ENCODE measurements around the gene RAB8A.
A peak's percentile ranks its signal among the peaks of the same experiment; 100 is the strongest.

RAB8A gene

DNA sequence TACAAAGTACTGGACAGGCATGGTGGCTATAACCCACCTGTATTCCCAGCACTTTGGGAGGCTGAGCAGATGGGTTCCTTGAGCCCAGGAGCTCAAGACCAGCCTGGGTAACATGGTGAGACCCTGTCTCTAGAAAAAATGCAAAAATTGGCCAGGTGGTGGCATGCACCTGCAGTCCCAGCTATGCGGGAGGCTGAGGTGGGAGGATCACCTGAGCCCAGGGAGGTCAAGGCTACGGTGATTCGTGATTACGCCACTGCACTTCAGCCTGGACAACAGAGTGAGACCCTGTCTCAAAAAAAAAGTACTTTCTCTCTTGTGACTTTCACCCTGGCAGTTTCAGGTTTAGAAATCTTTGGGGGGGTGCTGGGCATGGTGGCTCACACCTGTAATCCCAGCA lies 11.2 kb upstream of the RAB8A start:
- TF ChIP-seq, protein P1, sequence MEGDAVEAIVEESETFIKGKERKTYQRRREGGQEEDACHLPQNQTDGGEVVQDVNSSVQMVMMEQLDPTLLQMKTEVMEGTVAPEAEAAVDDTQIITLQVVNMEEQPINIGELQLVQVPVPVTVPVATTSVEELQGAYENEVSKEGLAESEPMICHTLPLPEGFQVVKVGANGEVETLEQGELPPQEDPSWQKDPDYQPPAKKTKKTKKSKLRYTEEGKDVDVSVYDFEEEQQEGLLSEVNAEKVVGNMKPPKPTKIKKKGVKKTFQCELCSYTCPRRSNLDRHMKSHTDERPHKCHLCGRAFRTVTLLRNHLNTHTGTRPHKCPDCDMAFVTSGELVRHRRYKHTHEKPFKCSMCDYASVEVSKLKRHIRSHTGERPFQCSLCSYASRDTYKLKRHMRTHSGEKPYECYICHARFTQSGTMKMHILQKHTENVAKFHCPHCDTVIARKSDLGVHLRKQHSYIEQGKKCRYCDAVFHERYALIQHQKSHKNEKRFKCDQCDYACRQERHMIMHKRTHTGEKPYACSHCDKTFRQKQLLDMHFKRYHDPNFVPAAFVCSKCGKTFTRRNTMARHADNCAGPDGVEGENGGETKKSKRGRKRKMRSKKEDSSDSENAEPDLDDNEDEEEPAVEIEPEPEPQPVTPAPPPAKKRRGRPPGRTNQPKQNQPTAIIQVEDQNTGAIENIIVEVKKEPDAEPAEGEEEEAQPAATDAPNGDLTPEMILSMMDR (conservative IDR thresholded peaks at IDR 0.05; ENCODE audit: low read depth, low read length), result no peak
- no peak for DNase-seq (ENCODE audit: low read depth)
- no peak overlapping the region for H3K4me3 ChIP-seq (ENCODE audit: low read length)

DNA sequence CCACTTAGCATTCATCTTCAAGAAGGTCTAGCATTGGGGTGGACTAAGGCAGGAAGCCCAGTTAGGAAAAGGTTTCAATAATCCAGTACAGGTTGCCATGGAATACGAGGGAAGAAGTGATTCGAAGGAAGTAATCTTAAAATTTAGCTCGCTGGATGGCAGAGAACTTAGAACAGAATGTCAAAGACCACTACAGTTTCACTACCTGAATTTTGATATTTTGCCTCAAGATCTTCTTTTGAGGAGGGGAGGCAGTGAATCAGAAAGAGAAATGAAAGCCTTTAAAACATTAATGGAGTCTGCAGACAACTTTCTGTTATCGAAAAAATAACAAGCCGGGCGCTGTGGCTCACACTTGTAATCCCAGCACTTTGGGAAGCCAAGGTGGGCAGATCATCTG lies 7.0 kb upstream of the RAB8A start:
- TF ChIP-seq, protein P1 (conservative IDR thresholded peaks at IDR 0.05; ENCODE audit: low read depth, low read length), result no peak
- no peak for DNase-seq (ENCODE audit: low read depth)
- no peak overlapping the region for H3K4me3 ChIP-seq (ENCODE audit: low read length)

DNA sequence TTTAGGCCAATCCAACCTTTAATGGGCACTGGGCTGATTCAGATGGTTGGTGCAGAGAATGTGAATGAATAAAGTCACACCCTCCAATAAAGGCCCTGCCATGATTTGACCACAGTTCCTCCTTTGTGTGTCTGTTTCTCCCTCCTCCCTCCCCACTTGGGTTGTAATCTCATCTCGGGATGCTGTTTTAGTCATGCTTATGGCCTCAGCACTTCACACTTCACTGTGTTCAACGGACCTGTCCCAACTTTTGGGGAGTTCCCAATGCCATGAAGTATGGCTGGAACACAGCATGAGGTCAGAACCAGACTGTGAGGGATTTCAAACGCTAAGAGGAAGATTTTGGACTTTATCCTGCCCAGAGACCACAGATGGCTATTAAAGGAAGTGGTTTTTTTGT lies 5.6 kb upstream of the RAB8A start:
- no peak overlapping the region for H3K4me3 ChIP-seq (ENCODE audit: low read length)
- TF ChIP-seq, protein P1 (conservative IDR thresholded peaks at IDR 0.05; ENCODE audit: low read depth, low read length), result no peak
- no peak for DNase-seq (ENCODE audit: low read depth)

DNA sequence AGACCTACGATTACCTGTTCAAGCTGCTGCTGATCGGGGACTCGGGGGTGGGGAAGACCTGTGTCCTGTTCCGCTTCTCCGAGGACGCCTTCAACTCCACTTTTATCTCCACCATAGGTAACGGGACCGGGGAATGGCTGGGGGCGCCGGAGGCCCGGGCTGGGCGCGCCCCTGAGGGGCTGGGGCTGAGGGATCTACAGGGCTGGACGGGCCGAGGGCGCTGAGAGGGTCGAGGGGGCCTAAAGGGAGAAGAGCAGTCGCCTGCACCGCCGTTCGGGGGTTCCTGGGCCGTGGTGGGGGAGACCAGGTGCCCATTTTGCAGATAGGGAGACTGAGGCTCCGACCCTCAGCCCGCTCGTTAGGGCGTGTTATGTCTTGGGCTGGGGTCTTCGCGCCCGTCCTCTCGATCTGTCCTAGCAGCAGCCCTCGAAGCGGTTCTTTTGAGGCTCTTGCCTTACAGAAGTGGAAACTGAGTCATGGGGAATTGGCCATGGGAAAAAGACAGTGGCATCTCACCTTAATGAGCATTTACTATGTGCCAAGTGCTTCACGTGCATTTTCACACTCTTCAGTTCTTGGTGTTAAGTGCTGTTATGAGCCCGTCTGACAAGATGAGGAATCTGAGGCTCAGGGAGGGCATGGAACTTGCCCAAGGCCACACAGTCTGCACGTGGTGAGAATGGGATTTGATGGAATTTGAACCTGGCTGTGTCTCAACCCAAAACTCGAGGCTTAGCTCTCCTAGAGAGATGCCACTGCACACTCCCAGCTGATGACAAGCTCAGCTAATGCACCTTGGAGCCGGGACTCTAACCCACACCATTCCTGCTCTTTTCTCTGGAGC lies 442 bp downstream of the RAB8A start:
- TF ChIP-seq, protein P1 (conservative IDR thresholded peaks at IDR 0.05; ENCODE audit: low read depth, low read length), result no peak
- peak overlapping the region; percentile 94 for H3K4me3 ChIP-seq (ENCODE audit: low read length)

DNA sequence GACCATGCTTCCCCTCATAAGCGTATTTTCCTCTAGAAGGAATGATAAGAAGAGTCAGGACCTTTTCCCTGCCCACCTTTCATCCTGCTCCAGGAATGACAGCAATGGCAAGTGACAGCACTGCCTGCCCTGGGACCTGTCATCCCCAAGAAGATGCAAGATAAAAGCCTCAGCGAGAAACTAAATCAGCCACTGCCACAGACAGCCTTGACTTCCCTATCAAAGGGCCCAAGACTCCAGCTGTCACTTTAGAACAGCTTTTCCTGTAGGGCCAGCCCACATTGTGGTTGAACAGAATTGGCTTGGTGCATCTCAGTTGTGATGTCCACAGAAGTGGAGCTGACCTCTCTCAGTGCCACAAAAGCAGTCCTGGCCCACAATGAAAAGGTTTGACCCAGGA lies 1.1 kb downstream of the RAB8A start:
- peak overlapping the region; percentile 94 for H3K4me3 ChIP-seq (ENCODE audit: low read length)
- no peak for DNase-seq (ENCODE audit: low read depth)
- TF ChIP-seq, protein P1 (conservative IDR thresholded peaks at IDR 0.05; ENCODE audit: low read depth, low read length), result no peak

More for the DNA sequence above, 442 bp downstream of the RAB8A start:
- no peak for DNase-seq (ENCODE audit: low read depth)

DNA sequence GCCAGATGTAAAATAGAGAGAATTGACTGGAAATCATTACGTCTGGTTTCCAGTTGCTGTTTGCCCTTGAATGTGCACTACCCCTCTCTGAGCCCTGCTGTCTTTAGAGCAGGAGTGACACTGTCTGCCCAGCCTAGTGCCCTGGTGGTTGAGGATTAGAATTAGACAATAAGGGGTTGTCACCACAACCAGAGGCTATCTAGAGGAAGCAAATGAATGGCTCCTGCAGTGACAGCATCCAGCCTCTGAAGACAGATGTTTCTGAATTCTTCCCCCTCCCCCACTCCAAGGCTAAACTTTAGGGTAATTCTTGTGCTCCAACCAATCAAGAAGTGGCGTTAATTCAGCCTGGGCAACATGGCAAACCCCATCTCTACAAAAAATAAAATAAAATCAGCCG lies 2.0 kb downstream of the RAB8A start:
- no peak overlapping the region for H3K4me3 ChIP-seq (ENCODE audit: low read length)
- DNase-seq (ENCODE audit: low read depth), result no peak
- TF ChIP-seq, protein P1 (conservative IDR thresholded peaks at IDR 0.05; ENCODE audit: low read depth, low read length), result no peak

Measured in retinal pigment epithelial cell (primary cell).